Activated naive CD8-positive, alpha-beta T cell treated with anti-CD3 and anti-CD28 coated beads, Interleukin-2, amount 50 U/mL, for 24 hours (primary cell): Measurements from ENCODE around the gene CAPNS1.

ENCODE experiments used
- ATAC-seq: fragments of 150-1000 bp; cut with Tn5 transposase; one replicate; pipeline ENCODE4 v1.10.0; 2021
- DNase-seq: peaks from one replicate; pipeline ENCODE4 v3.0.0; 2021
- H3K27ac Mint-ChIP-seq: one replicate; pipeline ENCODE4 v1.8.0; 2021; ENCODE audit warnings: mild to moderate bottlenecking, mixed read lengths
- H3K27me3 Mint-ChIP-seq: one replicate; pipeline ENCODE4 v1.8.0; 2021; ENCODE audit warnings: mixed read lengths
- H3K36me3 Mint-ChIP-seq: one replicate; pipeline ENCODE4 v1.8.0; 2021; ENCODE audit warnings: low read depth, mixed read lengths
- H3K4me1 Mint-ChIP-seq: one replicate; pipeline ENCODE4 v1.8.0; 2021; ENCODE audit warnings: mixed read lengths
- H3K4me3 Mint-ChIP-seq: one replicate; pipeline ENCODE4 v1.8.0; 2021; ENCODE audit warnings: mild to moderate bottlenecking, moderate library complexity, mixed read lengths
- H3K9me3 Mint-ChIP-seq: one replicate; pipeline ENCODE4 v1.8.0; 2021; ENCODE audit warnings: mixed read lengths

CAPNS1 gene

DNA sequence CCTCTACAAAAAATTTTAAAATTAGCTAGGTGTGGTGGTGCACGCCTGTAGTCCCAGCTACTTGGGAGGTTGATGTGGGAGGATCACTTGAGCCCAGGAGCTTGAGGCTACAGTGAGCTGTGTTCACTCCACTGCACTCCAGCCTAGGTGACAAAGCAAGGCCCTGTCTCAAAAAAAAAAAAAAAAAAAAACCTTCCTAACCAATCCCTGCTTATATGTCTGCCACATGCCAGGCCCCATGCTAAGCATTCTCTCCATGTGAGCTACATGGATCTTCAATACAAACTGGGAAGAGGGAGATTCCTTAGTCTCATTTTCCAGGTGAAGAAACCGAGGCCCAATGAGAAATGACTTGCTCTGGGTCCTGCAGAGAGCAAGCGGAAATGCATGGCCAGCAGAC is 31.2 kb upstream of the CAPNS1 start:
- no peaks in the 10 kb centered on the region for H3K27me3 Mint-ChIP-seq
- DNase-seq (no peak), ATAC-seq (no peak)
- H3K9me3 Mint-ChIP-seq, result no peaks in the 10 kb centered on the region
- peaks cover 7% of the 10 kb centered on the region for H3K4me1 Mint-ChIP-seq
- peaks cover 12% of the 10 kb centered on the region for H3K36me3 Mint-ChIP-seq
- H3K27ac Mint-ChIP-seq, result no peak overlapping the region
- H3K4me3 Mint-ChIP-seq, result no peak overlapping the region

- no peak for DNase-seq
These were observed 29.2 kb upstream of the CAPNS1 start, which contains the start of gene OVOL3 for GRCh38 chr19:36110487-36111199. Gene OVOL3 (plus strand): TSS chr19:36111143. CDS start chr19:36111203, 60 bp downstream.

GRCh38 chr19:36111200-36111539 is 28.7 kb upstream of the CAPNS1 start:
- Mint-ChIP-seq H3K4me1 (peaks cover 25% of the 10 kb centered on the region), H3K27me3 (peaks cover 5% of the 10 kb centered on the region), H3K9me3 (no peaks in the 10 kb centered on the region), H3K36me3 (peaks cover 21% of the 10 kb centered on the region), H3K4me3 (no peak overlapping the region), H3K27ac (no peak overlapping the region)
- ATAC-seq, result no peak
- no peak for DNase-seq

More at GRCh38 chr19:36110487-36111199, 29.2 kb upstream of the CAPNS1 start, which contains the start of gene OVOL3:
- Mint-ChIP-seq H3K27me3 (peaks cover 5% of the 10 kb centered on the region), H3K9me3 (no peaks in the 10 kb centered on the region), H3K4me1 (peaks cover 21% of the 10 kb centered on the region), H3K36me3 (peaks cover 21% of the 10 kb centered on the region), H3K4me3 (no peak within 1 kb of the TSS), H3K27ac (no peak within 1 kb of the TSS)
- ATAC-seq, result no peak

GRCh38 chr19:36112678-36113077 is 27.2 kb upstream of the CAPNS1 start:
- peak overlapping the region; percentile 25 for H3K27ac Mint-ChIP-seq

GRCh38 chr19:36113425-36113824 is 26.4 kb upstream of the CAPNS1 start:
- no peaks in the 10 kb centered on the region for H3K9me3 Mint-ChIP-seq
- DNase-seq (no peak), ATAC-seq (no peak)
- H3K36me3 Mint-ChIP-seq, result peaks cover 27% of the 10 kb centered on the region
- peaks cover 5% of the 10 kb centered on the region for H3K27me3 Mint-ChIP-seq
- peak overlapping the region; percentile 99 for H3K27ac Mint-ChIP-seq
- H3K4me3 Mint-ChIP-seq, result peak overlapping the region; percentile 95
- peaks cover 40% of the 10 kb centered on the region for H3K4me1 Mint-ChIP-seq

More at GRCh38 chr19:36112678-36113077, 27.2 kb upstream of the CAPNS1 start:
- ATAC-seq, result no peak
- H3K27me3 Mint-ChIP-seq, result peaks cover 5% of the 10 kb centered on the region
- peaks cover 25% of the 10 kb centered on the region for H3K36me3 Mint-ChIP-seq
- H3K4me3 Mint-ChIP-seq, result peak overlapping the region; percentile 95
- peaks cover 35% of the 10 kb centered on the region for H3K4me1 Mint-ChIP-seq
- no peaks in the 10 kb centered on the region for H3K9me3 Mint-ChIP-seq
- DNase-seq, result no peak

- peaks cover 40% of the 10 kb centered on the region for H3K4me1 Mint-ChIP-seq
- H3K36me3 Mint-ChIP-seq, result peaks cover 30% of the 10 kb centered on the region
- no peak for DNase-seq
- peak overlapping the region; percentile 95 for H3K4me3 Mint-ChIP-seq
- H3K9me3 Mint-ChIP-seq, result no peaks in the 10 kb centered on the region
- H3K27me3 Mint-ChIP-seq, result peaks cover 5% of the 10 kb centered on the region
- peak overlapping the region; percentile 99 for H3K27ac Mint-ChIP-seq
- no peak for ATAC-seq
These were observed 25.8 kb upstream of the CAPNS1 start for GRCh38 chr19:36113894-36114720.

GRCh38 chr19:36114721-36115452 is 25.0 kb upstream of the CAPNS1 start, which contains the start of gene POLR2I:
Gene POLR2I (minus strand): TSS chr19:36114875. CDS start chr19:36114856, 19 bp downstream.
- H3K27ac Mint-ChIP-seq, result peak within 1 kb of the TSS; percentile 99
- peaks cover 5% of the 10 kb centered on the region for H3K27me3 Mint-ChIP-seq
- peaks cover 30% of the 10 kb centered on the region for H3K36me3 Mint-ChIP-seq
- peak within 1 kb of the TSS; percentile 95 for H3K4me3 Mint-ChIP-seq
- peak; percentile 92 for ATAC-seq
- H3K4me1 Mint-ChIP-seq, result peaks cover 40% of the 10 kb centered on the region
- peak; percentile 99 for DNase-seq
- H3K9me3 Mint-ChIP-seq, result no peaks in the 10 kb centered on the region

GRCh38 chr19:36115453-36116343 is 24.2 kb upstream of the CAPNS1 start, which contains the start of gene TBCB:
Gene TBCB (plus strand): TSS chr19:36115468. CDS start chr19:36115561, 93 bp downstream.
- H3K36me3 Mint-ChIP-seq, result peaks cover 30% of the 10 kb centered on the region

DNA sequence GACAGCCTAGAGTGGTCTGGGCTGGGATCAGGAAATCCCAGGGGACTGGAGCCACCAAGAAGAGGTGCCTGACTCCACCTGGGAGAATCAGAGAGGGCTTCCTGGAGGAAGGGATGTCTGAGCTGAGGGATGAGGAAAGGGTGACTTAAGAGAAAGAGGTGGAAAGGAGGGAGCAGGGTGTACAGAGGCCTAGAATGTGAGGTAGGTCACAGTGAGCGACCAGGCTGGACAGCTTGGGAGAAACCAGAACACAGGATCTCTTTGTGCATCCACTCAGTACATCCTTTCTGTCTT is 23.6 kb upstream of the CAPNS1 start:
- Mint-ChIP-seq H3K9me3 (no peaks in the 10 kb centered on the region), H3K36me3 (peaks cover 30% of the 10 kb centered on the region), H3K27me3 (peaks cover 5% of the 10 kb centered on the region), H3K4me1 (peaks cover 40% of the 10 kb centered on the region), H3K4me3 (peak overlapping the region; percentile 95), H3K27ac (peak overlapping the region; percentile 99)
- DNase-seq (no peak), ATAC-seq (no peak)

More at GRCh38 chr19:36115453-36116343, 24.2 kb upstream of the CAPNS1 start, which contains the start of gene TBCB:
- peak; percentile 59 for ATAC-seq
- peaks cover 5% of the 10 kb centered on the region for H3K27me3 Mint-ChIP-seq
- peak; percentile 89 for DNase-seq
- peak within 1 kb of the TSS; percentile 99 for H3K27ac Mint-ChIP-seq
- H3K9me3 Mint-ChIP-seq, result no peaks in the 10 kb centered on the region
- peaks cover 40% of the 10 kb centered on the region for H3K4me1 Mint-ChIP-seq
- H3K4me3 Mint-ChIP-seq, result peak within 1 kb of the TSS; percentile 95

GRCh38 chr19:36120092-36120983 is 19.5 kb upstream of the CAPNS1 start:
- no peaks in the 10 kb centered on the region for H3K27me3 Mint-ChIP-seq
- peaks cover 15% of the 10 kb centered on the region for H3K36me3 Mint-ChIP-seq
- ATAC-seq (no peak), DNase-seq (no peak)
- H3K9me3 Mint-ChIP-seq, result no peaks in the 10 kb centered on the region
- no peak overlapping the region for H3K4me3 Mint-ChIP-seq
- peaks cover 20% of the 10 kb centered on the region for H3K4me1 Mint-ChIP-seq
- H3K27ac Mint-ChIP-seq, result no peak overlapping the region

DNA sequence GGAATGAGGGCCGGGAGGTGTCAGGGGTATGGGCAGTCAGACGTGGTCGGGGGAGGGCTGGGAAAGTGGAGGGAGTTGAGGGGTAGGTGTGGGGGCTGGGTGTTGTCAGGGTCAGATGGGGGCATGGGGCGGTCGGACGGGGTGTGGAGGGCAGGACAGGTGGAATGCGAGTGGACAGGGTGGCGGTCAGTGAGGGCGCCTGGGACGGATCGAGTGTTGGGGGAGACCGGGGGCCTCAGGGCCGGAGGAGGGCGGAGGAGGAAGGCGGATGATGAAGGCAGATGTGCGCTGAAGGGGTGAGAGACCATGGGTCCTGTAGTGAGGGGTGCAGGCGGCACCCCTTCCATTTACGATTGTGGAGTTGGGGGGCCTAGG is 18.9 kb upstream of the CAPNS1 start:
- DNase-seq (no peak), ATAC-seq (no peak)
- H3K9me3 Mint-ChIP-seq, result no peaks in the 10 kb centered on the region
- H3K27ac Mint-ChIP-seq, result no peak overlapping the region
- H3K4me1 Mint-ChIP-seq, result peaks cover 24% of the 10 kb centered on the region
- no peaks in the 10 kb centered on the region for H3K27me3 Mint-ChIP-seq
- H3K4me3 Mint-ChIP-seq, result no peak overlapping the region
- H3K36me3 Mint-ChIP-seq, result peaks cover 22% of the 10 kb centered on the region

GRCh38 chr19:36121486-36122124 is 18.3 kb upstream of the CAPNS1 start:
- ATAC-seq, result no peak
- no peaks in the 10 kb centered on the region for H3K27me3 Mint-ChIP-seq
- H3K4me3 Mint-ChIP-seq, result no peak overlapping the region
- H3K36me3 Mint-ChIP-seq, result peaks cover 22% of the 10 kb centered on the region
- H3K27ac Mint-ChIP-seq, result no peak overlapping the region
- DNase-seq, result no peak
- no peaks in the 10 kb centered on the region for H3K9me3 Mint-ChIP-seq
- peaks cover 19% of the 10 kb centered on the region for H3K4me1 Mint-ChIP-seq
